Nucleus accumbens (tissue), 56 donors: ENCODE results near the gene ZNF366.
"Not testable (repeated sequence)": the region's sequence is repeated elsewhere in the genome, so short reads cannot be mapped to it uniquely, and the experiment has no call there.

Experiments used
- DNase-seq, 56 donors: peaks; one replicate each; lab custom pipeline; 2025; lab: John Stamatoyannopoulos, UW

The ZNF366 gene

GRCh38 chr5:72415616-72416325, 91.4 kb downstream of the ZNF366 start:
- DNase-seq, result no peak

DNA sequence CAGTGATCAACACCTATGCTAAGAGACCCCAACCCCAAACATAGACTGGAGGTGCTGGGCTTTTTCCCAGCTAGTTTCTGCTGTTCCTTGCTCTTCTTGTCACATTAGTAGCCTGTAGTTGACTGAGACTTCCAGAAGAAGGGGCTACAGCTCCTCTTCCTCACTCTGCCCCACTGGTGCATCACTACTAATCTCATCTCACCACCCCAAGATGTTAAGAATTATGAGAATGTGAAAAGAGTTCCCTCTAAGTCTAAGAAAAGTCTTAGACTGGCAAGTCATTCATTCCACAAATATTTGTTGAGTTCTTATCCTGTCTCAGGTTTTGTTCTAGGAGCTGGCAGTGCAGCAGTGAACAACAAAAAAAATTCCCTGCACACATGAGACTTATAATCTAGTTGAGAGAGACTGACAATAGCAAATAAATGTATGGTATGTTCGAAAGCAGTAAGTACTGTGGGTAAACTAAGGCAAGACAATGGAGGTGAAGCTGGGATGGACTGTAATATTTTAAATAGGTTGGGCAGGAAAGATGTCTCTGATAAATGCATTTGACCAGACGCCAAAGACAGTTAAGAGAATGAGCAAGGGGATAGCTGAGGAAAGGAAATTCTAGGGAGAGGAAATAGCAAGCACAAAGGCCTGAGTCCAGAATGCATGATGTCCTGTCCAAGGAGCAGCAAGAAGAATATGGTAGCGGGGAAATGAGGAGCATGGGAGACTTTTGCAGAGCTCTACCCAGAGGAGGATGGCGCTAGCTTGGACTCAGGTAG, 94.7 kb downstream of the ZNF366 start:
- no peak for DNase-seq

DNA sequence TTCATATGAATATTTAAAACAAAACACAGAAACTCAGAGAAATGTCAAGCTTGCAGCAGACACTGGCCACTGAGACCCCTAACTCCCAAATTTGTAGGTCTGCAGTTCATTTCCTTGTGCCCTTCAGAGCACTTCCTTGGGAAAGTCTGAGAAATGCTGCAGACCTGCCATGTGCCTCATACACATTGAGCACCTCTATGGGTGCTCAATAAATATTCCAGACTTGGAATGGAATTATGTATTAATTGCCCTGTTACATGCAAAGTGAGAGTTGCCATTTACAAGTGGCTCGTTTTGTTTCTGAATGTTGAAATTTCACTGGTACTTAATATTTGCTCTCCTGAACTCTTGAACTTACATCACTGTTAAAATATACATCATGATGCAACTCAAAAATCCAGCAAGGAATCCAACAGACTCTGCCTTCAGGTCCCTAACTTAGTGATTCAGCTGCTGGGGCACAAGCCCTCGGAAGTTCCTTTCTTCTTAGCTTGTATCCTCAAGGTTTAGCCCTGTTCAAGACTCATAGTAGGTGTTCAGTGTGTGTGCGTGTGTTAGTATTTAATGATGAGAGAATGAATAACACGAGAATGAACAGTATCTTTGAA, 96.4 kb downstream of the ZNF366 start:
- no peak for DNase-seq

DNA sequence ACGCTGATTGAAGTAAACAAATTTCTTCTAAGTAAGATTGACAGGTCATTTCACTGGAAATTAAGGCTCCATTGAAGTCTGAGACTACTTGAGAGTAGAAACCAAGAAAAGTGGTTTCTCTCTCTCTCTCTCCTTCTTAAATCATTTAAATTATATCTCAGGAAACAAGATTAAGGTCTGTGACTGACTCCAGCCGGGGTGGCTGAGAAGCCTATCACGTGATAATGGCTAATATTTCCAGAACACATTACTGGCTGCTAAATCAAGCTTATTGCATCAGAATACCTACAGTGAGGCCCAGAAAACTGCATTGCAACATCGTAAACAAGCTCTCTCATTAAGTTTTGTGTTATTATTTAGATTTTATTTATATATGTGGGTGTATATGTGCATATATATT, 98.6 kb downstream of the ZNF366 start:
- DNase-seq, result no peak

DNA sequence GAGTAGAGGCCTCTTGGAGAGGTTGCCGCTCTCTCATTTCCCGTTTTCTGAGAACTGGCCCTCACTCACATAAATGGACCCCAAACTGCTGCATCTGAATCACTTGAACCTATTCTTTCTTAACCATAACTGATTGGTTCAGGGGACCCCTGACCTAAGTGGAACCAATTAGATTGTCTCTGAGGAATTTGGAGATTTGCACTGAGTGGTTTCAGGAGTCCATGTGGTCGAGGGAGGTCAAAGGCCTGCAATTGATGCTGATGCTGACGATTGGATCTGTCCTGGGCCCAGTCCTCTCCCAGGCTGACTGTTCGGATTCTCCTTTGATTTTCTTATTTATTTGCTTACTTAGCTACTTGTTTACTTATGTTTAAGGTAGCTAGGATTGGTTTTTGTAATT, 99.1 kb downstream of the ZNF366 start:
- no peak for DNase-seq

DNA sequence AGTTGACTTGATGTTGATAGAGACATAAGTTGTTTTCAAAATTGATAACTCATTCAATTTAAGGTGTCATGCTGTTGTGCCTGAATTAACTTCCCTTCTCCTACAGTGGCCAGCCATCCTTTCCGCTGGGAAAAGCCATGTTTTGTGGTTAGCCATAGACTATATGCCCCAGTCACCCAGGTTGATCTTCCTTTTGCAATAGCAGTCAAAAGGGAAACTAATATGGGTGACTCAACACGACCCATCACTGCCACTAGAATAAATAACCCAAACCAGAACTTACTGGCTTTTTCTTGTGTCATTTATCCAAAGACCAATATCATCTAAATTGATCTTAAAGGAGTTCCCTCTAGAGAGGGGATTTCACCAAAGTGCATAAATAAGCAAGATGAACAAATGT, 99.7 kb downstream of the ZNF366 start:
- no peak for DNase-seq

- DNase-seq, result no peak
These were observed 100.1 kb downstream of the ZNF366 start for GRCh38 chr5:72407078-72407477.

- DNase-seq, result not testable (repeated sequence)
These were observed 102.4 kb downstream of the ZNF366 start for GRCh38 chr5:72404771-72405170.

GRCh38 chr5:72402959-72403628, 104.1 kb downstream of the ZNF366 start:
- DNase-seq, result no peak

DNA sequence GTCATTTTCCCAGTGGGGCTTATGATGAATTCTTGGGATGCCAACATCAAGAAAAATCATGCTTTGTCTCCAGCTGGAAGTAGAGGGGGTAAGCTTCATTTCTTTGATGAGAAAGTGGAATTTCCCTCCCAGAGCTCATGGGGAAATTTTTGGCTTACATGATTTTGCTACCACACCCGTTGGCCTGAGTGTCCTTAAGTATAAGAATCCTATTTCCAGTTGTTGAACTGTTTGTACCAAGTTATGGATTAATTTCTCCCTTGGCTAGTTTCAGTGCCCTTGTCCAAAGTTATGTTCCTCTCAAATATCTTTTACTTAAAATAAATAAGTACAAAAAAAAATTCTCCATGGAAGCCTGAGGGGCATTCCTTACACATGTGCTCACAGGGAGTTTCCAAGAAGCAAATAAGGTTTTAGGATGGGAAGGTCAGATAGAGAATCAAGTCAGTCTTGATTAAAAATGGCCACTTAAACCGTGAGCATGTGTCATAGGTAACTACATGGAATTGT, 104.8 kb downstream of the ZNF366 start:
- no peak for DNase-seq

- no peak for DNase-seq
These were observed 106.3 kb downstream of the ZNF366 start for GRCh38 chr5:72400950-72401349.

DNA sequence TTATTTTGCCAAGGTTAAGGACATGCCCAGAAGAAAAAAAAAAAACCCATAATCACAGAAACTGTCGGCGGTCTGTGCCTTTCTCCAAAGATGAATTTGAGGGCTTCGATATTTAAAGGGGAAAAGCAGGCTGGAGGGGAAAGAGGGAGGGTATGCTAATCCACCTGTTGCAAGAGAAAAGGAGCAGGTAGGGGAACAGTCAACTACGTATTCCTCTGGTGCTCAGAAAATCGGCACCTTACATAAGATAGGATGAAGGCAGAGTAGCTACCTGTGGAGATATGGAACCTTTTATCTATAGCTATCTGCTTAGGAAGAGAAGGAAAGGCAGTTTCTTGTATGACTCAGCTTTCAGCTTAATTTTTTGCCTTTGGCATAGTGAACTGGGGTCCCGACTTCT, 109.4 kb downstream of the ZNF366 start:
- DNase-seq, result no peak

GRCh38 chr5:72394688-72395087, 112.5 kb downstream of the ZNF366 start:
- DNase-seq, result peak in 3 of 56 donors; percentile 2 to 10 (median 10)

GRCh38 chr5:72393052-72393451, 114.2 kb downstream of the ZNF366 start:
- no peak for DNase-seq
